HG02798 (cell line): Measurements from ENCODE around the gene CCSER1.
A peak's percentile ranks its signal among the peaks of the same experiment; 100 is the strongest.
"Not testable (repeated sequence)": the region's sequence is repeated elsewhere in the genome, so short reads cannot be mapped to it uniquely, and the experiment has no call there.

Experiments
- ATAC-seq: cut with Tn5 transposase; IDR thresholded peaks from one replicate; pipeline ENCODE4 v1.9.1; 2021; ENCODE audit warnings: mild to moderate bottlenecking; ENCODE audit not compliant: unreplicated experiment, poor library complexity

Gene CCSER1

GRCh38 chr4:91288702-91289311, 1161.6 kb downstream of the CCSER1 start:
- no peak for ATAC-seq

GRCh38 chr4:91298156-91298700, 1171.0 kb downstream of the CCSER1 start:
- no peak for ATAC-seq

- no peak for ATAC-seq
These were observed 1171.6 kb downstream of the CCSER1 start for GRCh38 chr4:91298824-91299223.

- no peak for ATAC-seq
These were observed 1174.9 kb downstream of the CCSER1 start for GRCh38 chr4:91302120-91302519.

- ATAC-seq = no peak
These were observed 1177.1 kb downstream of the CCSER1 start for GRCh38 chr4:91304292-91304691.

GRCh38 chr4:91317434-91317833, 1190.2 kb downstream of the CCSER1 start:
- ATAC-seq = no peak

GRCh38 chr4:91319556-91320268, 1192.5 kb downstream of the CCSER1 start:
- ATAC-seq = no peak

GRCh38 chr4:91322961-91323360, 1195.8 kb downstream of the CCSER1 start:
- no peak for ATAC-seq

GRCh38 chr4:91325495-91325894, 1198.3 kb downstream of the CCSER1 start:
- ATAC-seq = no peak

DNA sequence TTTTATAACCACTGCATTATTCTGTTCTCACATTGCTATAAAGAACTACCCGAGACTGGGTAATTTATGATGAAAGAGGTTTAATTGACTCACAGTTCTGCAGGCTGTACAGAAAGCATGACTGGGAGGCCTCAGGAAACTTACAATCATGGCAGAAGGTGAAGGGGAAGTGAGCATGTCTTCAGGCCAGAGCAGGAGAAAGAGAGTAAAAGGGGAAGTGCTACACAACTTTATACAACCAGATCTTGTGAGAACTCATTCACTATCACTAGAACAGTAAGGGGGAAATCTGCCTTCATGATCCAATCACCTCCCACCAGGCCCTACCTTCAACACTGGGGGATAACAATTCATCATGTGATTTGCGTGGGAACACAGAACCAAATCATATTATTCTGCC, 1199.0 kb downstream of the CCSER1 start:
- ATAC-seq = not testable (repeated sequence)

DNA sequence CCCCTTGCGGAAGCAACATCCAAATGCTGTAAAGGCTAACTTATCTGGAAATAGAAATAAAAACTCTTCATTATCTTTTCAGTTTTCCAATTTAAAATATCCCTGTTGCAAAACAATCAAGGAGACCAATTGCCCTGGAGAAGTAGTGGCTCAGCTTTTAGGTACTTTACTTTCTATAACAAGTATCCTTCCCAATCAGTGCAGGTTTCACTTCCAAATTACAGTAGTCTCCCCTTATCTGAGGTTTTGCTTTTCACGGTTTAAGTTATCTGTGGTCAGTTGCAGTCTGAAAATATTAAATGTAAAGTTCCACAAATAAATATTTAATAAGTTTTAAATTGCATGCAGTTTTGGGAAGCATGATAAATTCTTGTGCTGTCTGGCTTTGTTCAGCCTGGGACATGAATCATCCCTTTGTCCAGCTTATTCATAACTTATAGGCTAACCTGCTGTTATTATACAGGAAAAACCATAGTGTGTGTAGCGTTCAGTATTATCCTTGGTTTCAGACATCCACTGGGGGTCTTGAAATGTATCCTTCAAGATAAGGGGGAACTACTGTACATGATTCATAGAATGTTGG, 1203.5 kb downstream of the CCSER1 start:
- ATAC-seq = no peak

- no peak for ATAC-seq
These were observed 1213.6 kb downstream of the CCSER1 start for GRCh38 chr4:91340822-91341221.

DNA sequence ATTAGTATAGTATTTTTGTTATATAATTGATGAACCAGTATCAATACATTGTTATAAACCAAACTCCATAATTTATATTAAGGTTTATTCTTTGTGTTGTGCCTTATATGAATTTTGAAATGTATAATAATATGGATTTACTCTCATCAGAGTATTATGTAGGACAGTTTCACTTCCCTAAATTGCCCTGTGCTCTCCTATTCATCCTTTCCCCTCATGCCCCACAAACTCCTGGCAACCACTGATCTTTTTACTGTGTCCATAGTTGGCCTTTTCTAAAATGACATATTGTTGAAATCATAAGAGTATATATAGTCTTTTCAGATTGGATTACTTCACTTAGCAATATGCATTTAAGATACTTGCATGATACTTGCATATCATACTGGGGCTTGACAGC, 1218.4 kb downstream of the CCSER1 start:
- peak; percentile 55 for ATAC-seq

- not testable (repeated sequence) for ATAC-seq
These were observed 1229.3 kb downstream of the CCSER1 start for GRCh38 chr4:91356496-91356895.

GRCh38 chr4:91358016-91358415, 1230.8 kb downstream of the CCSER1 start:
- not testable (repeated sequence) for ATAC-seq

DNA sequence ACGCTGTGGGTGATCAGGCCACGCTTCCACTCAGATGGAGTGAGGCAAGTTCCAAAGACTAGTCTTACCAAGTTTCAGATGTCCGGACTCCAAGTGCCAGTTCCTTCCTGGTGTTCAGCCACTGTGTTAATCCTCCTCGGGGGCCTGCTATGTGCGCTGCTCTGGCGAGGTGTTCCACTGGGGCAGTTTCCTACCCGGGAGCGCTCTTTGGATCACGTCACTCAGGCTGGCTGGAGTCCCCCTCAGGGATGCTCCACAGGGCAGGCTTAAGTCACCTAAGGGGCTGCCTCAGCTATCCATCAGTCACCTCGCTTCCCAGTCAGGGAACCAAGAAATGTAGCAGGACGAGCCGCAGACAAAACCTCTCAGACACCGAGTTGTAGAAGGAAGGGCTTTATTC, 1231.4 kb downstream of the CCSER1 start:
- not testable (repeated sequence) for ATAC-seq

DNA sequence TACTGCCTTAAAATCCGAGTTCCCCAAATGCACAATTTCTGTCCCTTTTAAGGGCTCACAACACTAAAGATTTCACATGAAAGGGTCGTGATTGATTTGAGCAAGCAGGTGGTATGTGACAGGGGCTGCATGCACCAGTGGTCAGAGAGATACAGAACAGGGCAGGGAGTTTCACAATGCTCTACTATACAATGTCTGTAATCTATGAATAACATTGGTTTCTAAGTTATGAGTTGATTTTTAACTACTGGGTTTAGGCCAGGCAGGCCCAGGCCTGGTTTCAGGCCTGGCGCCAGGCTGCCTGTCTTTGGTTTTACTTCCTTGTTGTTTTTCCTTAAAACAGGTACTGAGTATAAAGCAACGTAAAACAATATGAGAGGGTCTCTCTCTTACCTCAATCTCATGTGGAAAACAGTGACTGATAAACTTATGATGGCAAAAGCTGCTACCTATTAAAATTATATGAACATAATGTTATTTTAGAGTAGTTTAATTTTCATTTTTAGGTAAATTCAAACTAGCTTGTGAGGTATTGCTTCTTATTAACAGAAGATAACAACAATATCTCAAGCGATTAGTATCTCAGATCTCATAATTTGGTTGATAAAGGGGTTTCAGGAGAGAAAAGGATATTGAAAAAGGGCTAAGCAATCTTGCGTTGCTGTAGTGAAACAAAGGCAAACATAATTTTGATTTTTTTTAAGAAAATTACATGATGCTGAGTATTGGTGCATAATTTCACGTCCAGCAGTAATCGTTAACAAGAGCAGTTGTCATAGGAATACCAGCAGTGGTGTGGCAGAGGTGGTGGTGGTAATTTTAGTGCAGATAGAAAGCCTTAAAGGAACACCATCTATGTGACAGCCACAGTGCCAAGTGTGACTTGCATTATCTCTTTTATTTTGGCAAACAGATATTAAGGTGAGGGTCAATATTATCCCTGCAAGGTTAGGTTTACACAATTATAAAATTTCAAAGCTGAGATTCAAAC, 1232.1 kb downstream of the CCSER1 start:
- ATAC-seq = no peak

DNA sequence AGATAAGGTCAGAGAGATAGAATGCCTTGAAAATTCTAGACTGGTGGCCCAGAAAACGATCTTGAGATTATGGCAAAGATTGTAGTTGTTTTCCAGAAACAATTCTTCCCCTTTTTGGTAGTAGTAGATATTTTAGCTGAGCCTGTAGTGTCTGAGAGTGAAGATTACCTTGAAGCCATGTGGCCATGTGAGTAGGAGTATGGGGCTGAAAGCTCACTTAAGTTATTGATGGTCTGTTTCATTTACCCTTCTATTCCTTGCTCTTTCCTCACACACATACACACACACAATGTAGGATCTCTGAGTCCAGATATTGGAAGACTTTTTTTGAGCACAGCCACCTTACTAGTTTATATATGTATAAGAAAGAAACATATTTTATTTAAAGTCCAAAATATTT, 1234.9 kb downstream of the CCSER1 start:
- ATAC-seq = peak; percentile 43

DNA sequence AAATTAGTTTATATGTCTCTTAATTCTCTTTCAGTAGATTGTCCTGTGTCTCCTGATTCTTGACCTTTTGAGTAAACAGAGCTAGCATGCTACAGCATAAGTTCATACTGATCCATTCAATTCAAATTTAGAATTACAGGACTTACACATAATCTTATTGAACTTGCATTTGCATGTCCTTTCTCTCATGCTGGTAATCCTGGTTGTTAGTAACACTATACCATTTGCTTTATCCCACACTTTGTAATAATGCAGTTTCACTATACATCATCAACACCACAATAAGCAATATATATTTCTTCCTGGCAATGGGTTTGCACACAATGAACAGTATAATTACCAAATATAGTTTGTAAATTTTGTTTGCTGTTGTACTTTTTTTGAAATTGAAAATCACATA, 1239.4 kb downstream of the CCSER1 start:
- ATAC-seq = no peak

DNA sequence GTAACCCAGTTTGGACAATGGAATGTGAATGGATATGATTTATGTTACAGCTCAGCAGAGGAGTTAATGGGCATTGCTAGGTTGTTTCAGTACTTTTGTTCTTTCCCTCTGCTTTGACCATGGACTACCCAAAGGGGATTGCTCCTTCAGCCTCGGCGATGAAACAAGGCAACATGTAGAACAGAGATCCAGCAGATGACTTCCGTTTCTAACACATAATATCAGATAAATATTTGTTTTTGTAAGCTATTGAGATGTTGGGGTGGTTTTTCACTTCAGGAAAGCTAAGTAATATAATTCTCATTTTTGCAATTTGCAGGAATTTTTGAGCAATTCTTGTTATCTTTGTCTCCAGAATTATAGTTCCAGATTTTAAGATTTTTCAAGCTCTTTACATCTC, 1241.9 kb downstream of the CCSER1 start:
- ATAC-seq = no peak
